GM12878 (cell line): ENCODE data around the gene ABCB8. TPM values are rescaled to one million over a fixed set of nuclear protein-coding genes. Genes with fewer than 3 reads are reported as not detected.

Experiments used
- ATAC-seq: fragments of 200-7000 bp; cut with Tn5 transposase; 3 replicates; pipeline ENCODE4 v1.9.1; 2020; ENCODE audit warnings: mild to moderate bottlenecking, moderate library complexity
- BruUV-seq: library from RNA; stranded (reverse); fragments of 400-500 nt; replicated peaks from 2 replicates; lab custom pipeline; 2021; lab: Mats Ljungman, UMichigan
- CTCF ChIA-PET: fragments of 300-600 bp; sonication (Branson Sonifier 250); formaldehyde crosslinking; extraction: SDS; loops from one replicate; lab custom pipeline; 2021; ENCODE audit warnings: inconsistent platforms; lab: Yijun Ruan, JAX
- POLR2A ChIA-PET: fragments of 350-600 bp; formaldehyde crosslinking; extraction: SDS; loops from one replicate; lab custom pipeline; 2021; ENCODE audit warnings: inconsistent platforms; lab: Charles Lee
- RAD21 ChIA-PET: fragments of 300-600 bp; sonication (Branson Sonifier 250); formaldehyde crosslinking; loops from one replicate; lab custom pipeline; 2023; ENCODE audit warnings: antibody characterized with exemption; ENCODE audit not compliant: unreplicated experiment; lab: Charles Lee
- SMC1A ChIA-PET: fragments of 300-600 bp; sonication (Branson Sonifier 250); formaldehyde crosslinking; loops from one replicate; lab custom pipeline; 2023; ENCODE audit not compliant: unreplicated experiment, uncharacterized antibody; lab: Charles Lee
- DNase-seq: peaks from one replicate; pipeline ENCODE4 v3.0.0-alpha.2; 2011; ENCODE audit warnings: low read depth, low spot score
- FAIRE-seq: peaks from 3 replicates; lab custom pipeline; 2011; peaks lifted over from hg19 to GRCh38; lab: Jason Lieb, UNC
- H2AFZ ChIP-seq: 2 replicates; pipeline ENCODE4 v1.6.0; 2011; ENCODE audit warnings: low read depth, low read length, control low read depth; ENCODE audit not compliant: control insufficient read depth
- H3K27ac ChIP-seq: 2 replicates; pipeline ENCODE4 v1.5.1; 2011; ENCODE audit warnings: control low read depth; ENCODE audit not compliant: control insufficient read depth, insufficient read depth
- H3K27me3 ChIP-seq, 2 experiments: replicated peaks in 1 of 2; 2 replicates each; pipeline versions ENCODE4 v1.6.0 to v1.6.1; 2011; ENCODE audit warnings: low read length in 1 of 2; ENCODE audit not compliant: control insufficient read depth in 2 of 2, insufficient read depth in 2 of 2
- H3K36me3 ChIP-seq, 2 experiments: 2 replicates each; pipeline ENCODE4 v1.5.1; 2011; ENCODE audit warnings: low read length in 1 of 2; ENCODE audit not compliant: control insufficient read depth in 2 of 2, insufficient read depth in 2 of 2
- H3K4me1 ChIP-seq: 2 replicates; pipeline ENCODE4 v1.6.1; 2011; ENCODE audit warnings: mild to moderate bottlenecking, low read length, moderate library complexity, mixed read lengths; ENCODE audit not compliant: control insufficient read depth, insufficient read depth
- H3K4me2 ChIP-seq: 2 replicates; pipeline ENCODE4 v1.6.0; 2011; ENCODE audit warnings: control low read depth; ENCODE audit not compliant: control insufficient read depth, insufficient read depth
- H3K4me3 ChIP-seq: fragments of 200-600 bp; sonication (generic); 2 replicates; pipeline ENCODE4 v1.5.1; 2016
- H3K79me2 ChIP-seq: 2 replicates; pipeline ENCODE4 v1.6.0; 2011; ENCODE audit warnings: low read length; ENCODE audit not compliant: control insufficient read depth, insufficient read depth
- H3K9ac ChIP-seq: 2 replicates; pipeline ENCODE4 v1.8.0; 2011; ENCODE audit warnings: low read length, control low read depth, mixed read lengths; ENCODE audit not compliant: control insufficient read depth, insufficient read depth
- H3K9me3 ChIP-seq: replicated peaks from 3 replicates; pipeline ENCODE4 v1.5.1; 2011; ENCODE audit warnings: mild to moderate bottlenecking, low read length; ENCODE audit not compliant: control insufficient read depth, insufficient read depth
- H4K20me1 ChIP-seq: 2 replicates; pipeline ENCODE4 v1.6.0; 2011; ENCODE audit not compliant: control insufficient read depth, insufficient read depth
- ASH2L ChIP-seq: fragments of 300-600, 200-600 bp; sonication (generic); IDR thresholded peaks from 2 replicates; pipeline ENCODE4 v1.6.1; 2017; ENCODE audit warnings: low read depth, mild to moderate bottlenecking, borderline replicate concordance
- BMI1 ChIP-seq: fragments of 450-650 bp; IDR thresholded peaks from 2 replicates; pipeline ENCODE4 v1.6.1; 2016; ENCODE audit warnings: mild to moderate bottlenecking, moderate library complexity, borderline replicate concordance
- CHD4 ChIP-seq: fragments of 200-600 bp; sonication (generic); IDR thresholded peaks from 2 replicates; pipeline ENCODE4 v1.6.1; 2016; ENCODE audit warnings: mild to moderate bottlenecking
- CREM ChIP-seq: IDR thresholded peaks from 2 replicates; pipeline ENCODE4 v1.6.1; 2014; ENCODE audit warnings: antibody characterized with exemption, low read depth
- MYB ChIP-seq: fragments of 150-350 bp; IDR thresholded peaks from 2 replicates; pipeline ENCODE4 v1.6.1; 2014; ENCODE audit warnings: mild to moderate bottlenecking, low read depth, low read length, borderline replicate concordance
- NFXL1 ChIP-seq: fragments of 450-650 bp; IDR thresholded peaks from 2 replicates; pipeline ENCODE4 v1.6.1; 2017; ENCODE audit warnings: antibody characterized with exemption, mild to moderate bottlenecking, borderline replicate concordance
- TBL1XR1 ChIP-seq: IDR thresholded peaks from 2 replicates; pipeline ENCODE4 v1.6.1; 2012; ENCODE audit warnings: low read depth, low read length, improper control_type of control experiment
- WGBS: methylation state at CpG from one replicate; pipeline ENCODE4 v1.1.6; 2016; ENCODE audit warnings: low lambda C conversion rate; ENCODE audit not compliant: insufficient replicate concordance, insufficient coverage; ENCODE audit errors: missing lambda C conversion rate; 5-methylcytosine and 5-hydroxymethylcytosine counted together
- in situ Hi-C: fragments of 300-500 bp; cut with MboI; formaldehyde crosslinking; loops from 9 replicates; pipeline ENCODE4 v1.14.3; 2018; ENCODE audit warnings: mixed read lengths
- intact Hi-C: fragments of 100-400 bp; cut with micrococcal nuclease; formaldehyde crosslinking; loops from one replicate; pipeline ENCODE4 v1.14.2; 2022; ENCODE audit not compliant: unreplicated experiment
- polyA plus RNA-seq, 11 experiments: library from polyadenylated mRNA; depleted of rRNA in 4 of 11; unstranded in 6 of 11; stranded (reverse) in 5 of 11; fragments of >200 nt; fragmentation: Nextera tagmentation in 4 of 11; fragmentation: Illumina TruSeq in 1 of 11; extraction: Ambion mirVana in 4 of 11; extraction: Trizol in 1 of 11; gene quantifications; 1 replicate in 1 of 11; 2 replicates in 10 of 11; pipeline versions ENCODE4 v1.2.1 to v1.2.3, GENCODE V29; 2011 to 2016; ENCODE audit warnings: inconsistent platforms in 2 of 11, missing spikeins in 2 of 11, low read depth in 1 of 11
- total RNA-seq, 4 experiments: library from RNA; depleted of rRNA in 3 of 4; stranded (reverse); fragments of >200 nt in 3 of 4; fragmentation: Illumina TruSeq in 1 of 4; extraction: Trizol in 1 of 4; gene quantifications; 2 replicates each; pipeline versions ENCODE4 v1.2.1 to v1.2.3, GENCODE V29; 2013 to 2021
- TF ChIP-seq, protein P1 (sequence below): fragments of 450-650 bp; IDR thresholded peaks from 2 replicates; pipeline ENCODE4 v1.6.1; 2018; ENCODE audit warnings: borderline replicate concordance, mild to moderate bottlenecking; ENCODE audit not compliant: partially characterized antibody

The ABCB8 gene
- total and polyA plus RNA-seq, 10 of the 15 experiments (the other 5 are each of a cell fraction or from before 2014, with no cell fraction given) = 0.77 to 34.8 (median 18.9) TPM

DNA sequence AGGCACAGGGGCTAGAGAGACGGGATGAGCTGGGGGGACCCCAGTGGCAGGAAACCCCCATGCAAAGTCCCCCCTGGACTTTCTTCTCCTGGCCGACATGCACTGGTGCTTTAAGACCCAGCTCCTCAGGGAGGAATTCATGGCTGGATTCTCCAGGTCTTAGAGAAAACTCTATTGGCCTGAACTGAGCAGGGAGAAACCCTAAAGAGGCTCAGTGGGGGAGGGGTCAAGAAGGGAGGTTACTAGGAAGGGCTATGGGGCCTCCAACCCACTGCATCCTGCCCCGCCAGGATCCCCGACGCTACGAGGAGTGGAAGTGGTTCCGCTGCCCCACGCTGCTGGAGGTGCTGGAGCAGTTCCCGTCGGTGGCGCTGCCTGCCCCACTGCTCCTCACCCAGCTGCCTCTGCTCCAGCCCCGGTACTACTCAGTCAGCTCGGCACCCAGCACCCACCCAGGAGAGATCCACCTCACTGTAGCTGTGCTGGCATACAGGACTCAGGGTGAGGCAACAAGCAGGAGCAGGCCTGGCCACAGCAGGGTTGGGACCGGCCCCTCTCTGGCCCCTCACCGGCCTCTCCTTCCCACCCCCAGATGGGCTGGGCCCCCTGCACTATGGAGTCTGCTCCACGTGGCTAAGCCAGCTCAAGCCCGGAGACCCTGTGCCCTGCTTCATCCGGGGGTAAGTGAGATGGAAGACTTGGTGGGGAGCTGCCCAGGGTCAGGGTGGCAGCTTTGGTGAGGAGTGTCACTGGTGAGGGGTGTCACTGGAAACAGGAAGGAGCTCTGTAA, 17.7 kb upstream of the ABCB8 start:
- TF ChIP-seq CREM (no peak), TBL1XR1 (no peak), BMI1 (no peak), CHD4 (no peak), MYB (no peak), ASH2L (no peak), NFXL1 (no peak)
- TF ChIP-seq, protein P1, sequence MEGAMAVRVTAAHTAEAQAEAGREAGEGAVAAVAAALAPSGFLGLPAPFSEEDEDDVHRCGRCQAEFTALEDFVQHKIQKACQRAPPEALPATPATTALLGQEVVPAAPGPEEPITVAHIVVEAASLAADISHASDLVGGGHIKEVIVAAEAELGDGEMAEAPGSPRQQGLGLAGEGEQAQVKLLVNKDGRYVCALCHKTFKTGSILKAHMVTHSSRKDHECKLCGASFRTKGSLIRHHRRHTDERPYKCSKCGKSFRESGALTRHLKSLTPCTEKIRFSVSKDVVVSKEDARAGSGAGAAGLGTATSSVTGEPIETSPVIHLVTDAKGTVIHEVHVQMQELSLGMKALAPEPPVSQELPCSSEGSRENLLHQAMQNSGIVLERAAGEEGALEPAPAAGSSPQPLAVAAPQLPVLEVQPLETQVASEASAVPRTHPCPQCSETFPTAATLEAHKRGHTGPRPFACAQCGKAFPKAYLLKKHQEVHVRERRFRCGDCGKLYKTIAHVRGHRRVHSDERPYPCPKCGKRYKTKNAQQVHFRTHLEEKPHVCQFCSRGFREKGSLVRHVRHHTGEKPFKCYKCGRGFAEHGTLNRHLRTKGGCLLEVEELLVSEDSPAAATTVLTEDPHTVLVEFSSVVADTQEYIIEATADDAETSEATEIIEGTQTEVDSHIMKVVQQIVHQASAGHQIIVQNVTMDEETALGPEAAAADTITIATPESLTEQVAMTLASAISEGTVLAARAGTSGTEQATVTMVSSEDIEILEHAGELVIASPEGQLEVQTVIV = no peak
- intact Hi-C loops = loop anchor here (5.0 kb wide), 1 partner anchor 102 kb away; no protein-coding TSS in a partner anchor
- in situ Hi-C loops = no loop called here
- Histone ChIP-seq H3K9ac (no peak overlapping the region), H4K20me1 (no peaks in the 10 kb centered on the region), H2AFZ (no peak overlapping the region), H3K4me3 (no peak overlapping the region), H3K36me3 (no peaks in the 10 kb centered on the region), H3K4me1 (peaks cover 6% of the 10 kb centered on the region), H3K4me2 (no peak overlapping the region), H3K27me3 (no peaks in the 10 kb centered on the region; a peak in 1 of 4 replicates), H3K27ac (no peak overlapping the region), H3K9me3 (no peaks in the 10 kb centered on the region), H3K79me2 (no peaks in the 10 kb centered on the region)
- no TSS peak for BruUV-seq
- POLR2A ChIA-PET = interaction anchor here (0.6 to 1.1 kb wide), 2 partner anchors 51 to 97 kb away, joined by 3 to 6 read pairs; no protein-coding TSS in a partner anchor
- ATAC-seq (no peak), FAIRE-seq (no peak), DNase-seq (no peak)
- WGBS = 13% methylated on average over 18 of the region's 18 CpGs
- CTCF ChIA-PET = interaction anchor here (0.7 to 4.3 kb wide), 9 partner anchors 8 to 305 kb away, joined by 3 to 35 read pairs (median 5); partner anchors contain the start of genes ABCB8 and ATG9B
- RAD21 ChIA-PET = interaction anchor here (1.3 kb wide), 1 partner anchor 18 kb away, joined by 3 read pairs; the partner anchor contains the start of gene ABCB8
- SMC1A ChIA-PET = interaction anchor here (1.1 to 1.4 kb wide), 2 partner anchors 18 to 27 kb away, joined by 4 to 5 read pairs; partner anchors contain the start of gene ABCB8
